T-helper 2 cell treated with Interferon-gamma antibody and Interleukin-4, amounts not matched to agents 5 μg/mL and 100 μg/mL, for 36 hours (primary cell): ENCODE data around the gene MRPL4.
"Not testable (repeated sequence)": the region's sequence is repeated elsewhere in the genome, so short reads cannot be mapped to it uniquely, and the experiment has no call there.

Experiments
- DNase-seq: peaks from one replicate; pipeline ENCODE4 v3.0.0; 2021; ENCODE audit warnings: low spot score
- H3K27ac Mint-ChIP-seq: one replicate; pipeline ENCODE4 v1.8.0; 2021; ENCODE audit warnings: mild to moderate bottlenecking, mixed read lengths
- H3K27me3 Mint-ChIP-seq: one replicate; pipeline ENCODE4 v1.8.0; 2021; ENCODE audit warnings: low read depth, mixed read lengths
- H3K36me3 Mint-ChIP-seq: one replicate; pipeline ENCODE4 v1.8.0; 2021; ENCODE audit warnings: low read depth, mixed read lengths
- H3K4me1 Mint-ChIP-seq: one replicate; pipeline ENCODE4 v1.8.0; 2021; ENCODE audit warnings: low read depth, mixed read lengths
- H3K4me3 Mint-ChIP-seq: one replicate; pipeline ENCODE4 v1.8.0; 2022; ENCODE audit warnings: mild to moderate bottlenecking, moderate library complexity, mixed read lengths
- H3K9me3 Mint-ChIP-seq: one replicate; pipeline ENCODE4 v1.8.0; 2021; ENCODE audit warnings: mixed read lengths

The MRPL4 gene

GRCh38 chr19:10237702-10238101, 14.3 kb upstream of the MRPL4 start:
- DNase-seq, result no peak
- no peaks in the 10 kb centered on the region for H3K9me3 Mint-ChIP-seq
- peak overlapping the region; percentile 29 for H3K4me3 Mint-ChIP-seq
- no peak overlapping the region for H3K27ac Mint-ChIP-seq
- peaks cover 19% of the 10 kb centered on the region for H3K4me1 Mint-ChIP-seq
- no peaks in the 10 kb centered on the region for H3K27me3 Mint-ChIP-seq
- peaks cover 3% of the 10 kb centered on the region for H3K36me3 Mint-ChIP-seq

- Mint-ChIP-seq H3K27ac (peak overlapping the region; percentile 15), H3K4me3 (peak overlapping the region; percentile 29), H3K9me3 (no peaks in the 10 kb centered on the region), H3K4me1 (peaks cover 19% of the 10 kb centered on the region), H3K27me3 (no peaks in the 10 kb centered on the region), H3K36me3 (peaks cover 3% of the 10 kb centered on the region)
- no peak for DNase-seq
Observed at GRCh38 chr19:10238172-10238783, 13.7 kb upstream of the MRPL4 start.

GRCh38 chr19:10241826-10242449, 10.1 kb upstream of the MRPL4 start:
- not testable (repeated sequence) for H3K4me1 Mint-ChIP-seq, H3K27me3 Mint-ChIP-seq, H3K27ac Mint-ChIP-seq, H3K4me3 Mint-ChIP-seq, H3K36me3 Mint-ChIP-seq, H3K9me3 Mint-ChIP-seq, DNase-seq

- DNase-seq, result no peak
- no peak overlapping the region for H3K27ac Mint-ChIP-seq
- H3K4me1 Mint-ChIP-seq, result peaks cover 2% of the 10 kb centered on the region
- no peaks in the 10 kb centered on the region for H3K9me3 Mint-ChIP-seq
- H3K4me3 Mint-ChIP-seq, result no peak overlapping the region
- H3K36me3 Mint-ChIP-seq, result no peaks in the 10 kb centered on the region
- no peaks in the 10 kb centered on the region for H3K27me3 Mint-ChIP-seq
Observed at GRCh38 chr19:10243606-10244005, 8.4 kb upstream of the MRPL4 start.

GRCh38 chr19:10245189-10245939, 6.7 kb upstream of the MRPL4 start:
- Mint-ChIP-seq H3K4me3 (no peak overlapping the region), H3K4me1 (peaks cover 5% of the 10 kb centered on the region), H3K27me3 (no peaks in the 10 kb centered on the region), H3K27ac (no peak overlapping the region), H3K36me3 (no peaks in the 10 kb centered on the region), H3K9me3 (no peaks in the 10 kb centered on the region)
- DNase-seq, result no peak

GRCh38 chr19:10246511-10246910, 5.5 kb upstream of the MRPL4 start:
- no peaks in the 10 kb centered on the region for H3K36me3 Mint-ChIP-seq
- peaks cover 9% of the 10 kb centered on the region for H3K4me1 Mint-ChIP-seq
- no peak overlapping the region for H3K4me3 Mint-ChIP-seq
- no peak overlapping the region for H3K27ac Mint-ChIP-seq
- no peaks in the 10 kb centered on the region for H3K27me3 Mint-ChIP-seq
- H3K9me3 Mint-ChIP-seq, result no peaks in the 10 kb centered on the region
- no peak for DNase-seq

GRCh38 chr19:10252707-10253106, 693 bp downstream of the MRPL4 start:
- Mint-ChIP-seq H3K27ac (peak overlapping the region; percentile 98), H3K36me3 (peaks cover 27% of the 10 kb centered on the region), H3K27me3 (no peaks in the 10 kb centered on the region), H3K4me1 (peaks cover 16% of the 10 kb centered on the region), H3K4me3 (peak overlapping the region; percentile 96), H3K9me3 (no peaks in the 10 kb centered on the region)
- no peak for DNase-seq

GRCh38 chr19:10254244-10254643, 2.2 kb downstream of the MRPL4 start:
- peak overlapping the region; percentile 19 for H3K4me3 Mint-ChIP-seq
- H3K27ac Mint-ChIP-seq, result peak overlapping the region; percentile 16
- peaks cover 19% of the 10 kb centered on the region for H3K4me1 Mint-ChIP-seq
- H3K27me3 Mint-ChIP-seq, result no peaks in the 10 kb centered on the region
- no peak for DNase-seq
- H3K9me3 Mint-ChIP-seq, result no peaks in the 10 kb centered on the region
- H3K36me3 Mint-ChIP-seq, result peaks cover 38% of the 10 kb centered on the region

- Mint-ChIP-seq H3K4me3 (no peak overlapping the region), H3K36me3 (peaks cover 42% of the 10 kb centered on the region), H3K9me3 (no peaks in the 10 kb centered on the region), H3K27ac (no peak overlapping the region), H3K4me1 (peaks cover 22% of the 10 kb centered on the region), H3K27me3 (no peaks in the 10 kb centered on the region)
- no peak for DNase-seq
Observed at GRCh38 chr19:10255358-10255757, 3.3 kb downstream of the MRPL4 start.

GRCh38 chr19:10256551-10256950, 4.5 kb downstream of the MRPL4 start:
- Mint-ChIP-seq H3K4me3 (no peak overlapping the region), H3K36me3 (peaks cover 42% of the 10 kb centered on the region), H3K4me1 (peaks cover 19% of the 10 kb centered on the region), H3K27me3 (no peaks in the 10 kb centered on the region), H3K27ac (no peak overlapping the region), H3K9me3 (no peaks in the 10 kb centered on the region)
- DNase-seq, result no peak

- Mint-ChIP-seq H3K27ac (no peak overlapping the region), H3K27me3 (no peaks in the 10 kb centered on the region), H3K36me3 (peaks cover 39% of the 10 kb centered on the region)
Observed at GRCh38 chr19:10256970-10257615, 5.1 kb downstream of the MRPL4 start.

GRCh38 chr19:10258080-10258710, 6.2 kb downstream of the MRPL4 start:
- no peak overlapping the region for H3K4me3 Mint-ChIP-seq
- no peak for DNase-seq
- peaks cover 39% of the 10 kb centered on the region for H3K36me3 Mint-ChIP-seq
- H3K27me3 Mint-ChIP-seq, result no peaks in the 10 kb centered on the region
- no peak overlapping the region for H3K27ac Mint-ChIP-seq
- no peaks in the 10 kb centered on the region for H3K9me3 Mint-ChIP-seq
- H3K4me1 Mint-ChIP-seq, result peaks cover 15% of the 10 kb centered on the region

More at GRCh38 chr19:10256970-10257615, 5.1 kb downstream of the MRPL4 start:
- Mint-ChIP-seq H3K4me1 (peaks cover 21% of the 10 kb centered on the region), H3K9me3 (no peaks in the 10 kb centered on the region), H3K4me3 (no peak overlapping the region)
- no peak for DNase-seq

GRCh38 chr19:10259162-10259905, 7.3 kb downstream of the MRPL4 start:
- Mint-ChIP-seq H3K9me3 (no peaks in the 10 kb centered on the region), H3K4me3 (no peak overlapping the region), H3K27ac (peak overlapping the region; percentile 68)

More at GRCh38 chr19:10259162-10259905, 7.3 kb downstream of the MRPL4 start:
- peaks cover 14% of the 10 kb centered on the region for H3K4me1 Mint-ChIP-seq
- peaks cover 35% of the 10 kb centered on the region for H3K36me3 Mint-ChIP-seq
- no peaks in the 10 kb centered on the region for H3K27me3 Mint-ChIP-seq
- peak; percentile 91 for DNase-seq
